GM19023 (cell line): ENCODE results near the gene NOTCH1.

Experiments
- ATAC-seq: cut with Tn5 transposase; IDR thresholded peaks from one replicate; pipeline ENCODE4 v1.9.1; 2021; ENCODE audit warnings: mild to moderate bottlenecking, moderate library complexity; ENCODE audit not compliant: unreplicated experiment

The NOTCH1 gene

GRCh38 chr9:136518623-136519022 is 27.2 kb downstream of the NOTCH1 start:
- no peak for ATAC-seq

- ATAC-seq: no peak
Measured at GRCh38 chr9:136517950-136518349, 27.9 kb downstream of the NOTCH1 start.

DNA sequence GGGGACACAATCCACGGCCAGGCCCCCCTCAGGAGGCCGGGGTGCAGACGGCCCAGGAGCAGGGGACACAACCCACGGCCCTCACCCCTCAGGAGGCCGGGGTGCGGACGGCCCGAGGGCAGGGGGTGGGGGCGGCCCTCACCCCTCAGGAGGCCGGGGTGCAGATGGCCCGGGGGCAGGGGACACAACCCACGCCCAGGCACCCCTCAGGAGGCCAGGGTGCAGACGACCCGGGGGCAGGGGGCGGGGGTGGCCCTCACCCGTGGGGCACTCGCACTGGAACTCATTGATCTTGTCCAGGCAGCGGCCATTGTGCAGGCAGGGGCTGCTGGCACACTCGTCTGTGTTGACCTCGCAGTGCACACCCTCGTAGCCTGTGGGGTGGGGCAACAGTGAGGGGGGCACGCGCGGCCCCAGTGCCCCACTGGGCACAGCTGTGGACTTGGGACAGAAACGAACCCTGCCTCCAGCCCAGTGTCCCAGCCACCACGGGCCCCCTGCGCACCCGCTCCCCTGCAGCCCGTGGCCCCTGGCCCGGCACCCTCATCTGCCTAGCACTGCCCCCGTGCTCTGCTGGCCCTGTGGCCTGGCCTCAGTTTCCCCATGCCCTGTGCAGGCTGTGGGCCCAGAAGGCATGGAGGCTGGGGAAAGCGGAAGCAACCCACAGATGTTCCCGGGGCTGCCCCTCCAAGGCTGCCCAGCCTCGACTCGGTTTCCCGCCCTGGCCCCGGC is 28.7 kb downstream of the NOTCH1 start:
- ATAC-seq: no peak

GRCh38 chr9:136516191-136516654 is 29.6 kb downstream of the NOTCH1 start:
- ATAC-seq: no peak

- ATAC-seq: no peak
Measured at GRCh38 chr9:136515276-136515675, 30.6 kb downstream of the NOTCH1 start.

- ATAC-seq: no peak
Measured at GRCh38 chr9:136514022-136514714, 31.7 kb downstream of the NOTCH1 start.

GRCh38 chr9:136513191-136513590 is 32.7 kb downstream of the NOTCH1 start:
- no peak for ATAC-seq

DNA sequence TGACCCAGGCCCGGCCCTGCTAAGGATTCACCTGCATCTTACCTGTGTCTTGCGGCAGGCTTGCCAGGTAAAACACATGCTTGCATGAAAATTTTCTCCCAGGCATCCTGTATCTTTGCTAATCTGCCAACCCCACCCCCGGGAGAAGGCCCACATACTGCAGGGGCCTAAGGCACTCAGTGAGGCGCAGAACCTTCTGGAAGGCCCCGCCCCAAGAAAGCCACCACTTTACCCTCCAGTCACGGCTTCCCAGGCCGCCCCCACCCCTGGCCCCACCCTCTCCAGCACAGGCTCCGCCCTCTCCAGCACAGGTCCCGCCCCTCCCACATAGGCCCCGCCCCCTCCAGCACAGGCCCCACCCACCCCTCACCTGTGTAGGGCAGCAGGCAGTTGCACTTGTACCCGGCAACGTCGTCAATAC is 33.2 kb downstream of the NOTCH1 start:
- ATAC-seq: no peak

- no peak for ATAC-seq
Measured at GRCh38 chr9:136511670-136512592, 33.9 kb downstream of the NOTCH1 start.

- no peak for ATAC-seq
Measured at GRCh38 chr9:136511144-136511669, 34.6 kb downstream of the NOTCH1 start.

- ATAC-seq: no peak
Measured at GRCh38 chr9:136510561-136510960, 35.3 kb downstream of the NOTCH1 start.

- ATAC-seq: no peak
Measured at GRCh38 chr9:136509549-136509948, 36.3 kb downstream of the NOTCH1 start.

GRCh38 chr9:136508729-136509500 is 36.9 kb downstream of the NOTCH1 start:
- ATAC-seq: no peak

GRCh38 chr9:136507992-136508375 is 37.9 kb downstream of the NOTCH1 start:
- no peak for ATAC-seq

- ATAC-seq: no peak
Measured at GRCh38 chr9:136507221-136507991, 38.4 kb downstream of the NOTCH1 start.

DNA sequence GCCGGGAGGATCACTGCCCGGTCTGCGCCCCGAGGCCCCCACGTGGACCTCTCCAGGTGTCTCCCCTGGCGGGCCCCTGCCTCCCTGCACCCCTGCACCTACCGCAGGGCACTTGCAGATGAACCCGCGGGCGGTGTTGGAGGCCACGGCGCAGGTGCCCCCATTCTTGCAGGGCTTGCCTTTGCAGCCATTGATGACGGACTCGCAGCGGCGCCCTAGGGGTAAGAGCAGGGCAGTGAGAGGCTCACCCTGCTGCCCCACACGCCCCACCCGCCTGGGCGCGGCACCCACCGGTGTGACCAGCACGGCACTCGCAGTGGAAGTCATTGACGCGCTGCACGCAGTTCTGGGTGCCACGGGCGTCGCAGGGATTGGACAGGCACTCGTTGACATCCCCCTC is 39.4 kb downstream of the NOTCH1 start:
- ATAC-seq: no peak

GRCh38 chr9:136505406-136506403 is 40.1 kb downstream of the NOTCH1 start:
- no peak for ATAC-seq
